IMR-90 (cell line): ENCODE measurements around the gene TBC1D8. TPM values are rescaled to one million over a fixed set of nuclear protein-coding genes. Genes with fewer than 3 reads are reported as not detected.

Experiments used
- ATAC-seq: fragments of 200-7000 bp; cut with Tn5 transposase; 2 replicates; pipeline ENCODE4 v1.9.1; 2020; ENCODE audit warnings: low read depth, mild to moderate bottlenecking, moderate library complexity
- BruUV-seq: library from RNA; stranded (reverse); fragments of 400-500 nt; replicated peaks from 2 replicates; lab custom pipeline; 2021; lab: Mats Ljungman, UMichigan
- CTCF ChIA-PET: fragments of 300-600 bp; formaldehyde crosslinking; extraction: SDS; loops from one replicate; lab custom pipeline; 2021; ENCODE audit warnings: antibody characterized with exemption; lab: Yijun Ruan, JAX
- POLR2A ChIA-PET: fragments of 300-600 bp; sonication (Branson Sonifier 250); formaldehyde crosslinking; loops from one replicate; lab custom pipeline; 2022; ENCODE audit warnings: antibody characterized with exemption; ENCODE audit not compliant: unreplicated experiment; lab: Charles Lee
- DNase-seq: peaks from one replicate; pipeline ENCODE4 v3.0.0; 2013
- H2AFZ ChIP-seq: replicated peaks from 2 replicates; pipeline ENCODE3; 2013; ENCODE audit warnings: low read length, mild to moderate bottlenecking; ENCODE audit not compliant: poor library complexity
- H2AK5ac ChIP-seq: 2 replicates; pipeline ENCODE4 v1.6.1; 2013; ENCODE audit warnings: low read depth, low read length, inconsistent platforms
- H2AK9ac ChIP-seq: replicated peaks from 2 replicates; pipeline ENCODE3; 2013; ENCODE audit warnings: mild to moderate bottlenecking, low read depth, low read length, moderate library complexity; ENCODE audit not compliant: poor library complexity
- H2BK120ac ChIP-seq: 2 replicates; pipeline ENCODE4 v1.6.1; 2013; ENCODE audit warnings: low read depth, low read length, inconsistent platforms
- H2BK15ac ChIP-seq: 3 replicates; pipeline ENCODE4 v1.6.1; 2013; ENCODE audit warnings: low read depth, low read length, inconsistent platforms
- H2BK20ac ChIP-seq: 2 replicates; pipeline ENCODE4 v1.6.1; 2013; ENCODE audit warnings: low read depth, mild to moderate bottlenecking, inconsistent platforms, low read length, moderate library complexity
- H2BK5ac ChIP-seq: 2 replicates; pipeline ENCODE4 v1.6.1; 2013; ENCODE audit warnings: mild to moderate bottlenecking, low read depth, low read length, inconsistent platforms; ENCODE audit not compliant: poor library complexity, severe bottlenecking
- H3K14ac ChIP-seq: replicated peaks from 2 replicates; pipeline ENCODE4 v1.6.1; 2013; ENCODE audit warnings: low read depth, low read length, inconsistent platforms
- H3K18ac ChIP-seq: 2 replicates; pipeline ENCODE4 v1.6.1; 2013; ENCODE audit warnings: low read depth, low read length, control low read depth
- H3K23ac ChIP-seq: 2 replicates; pipeline ENCODE4 v1.6.1; 2013; ENCODE audit warnings: low read depth, low read length, inconsistent platforms
- H3K27ac ChIP-seq: 2 replicates; pipeline ENCODE4 v1.5.1; 2013; ENCODE audit warnings: mild to moderate bottlenecking, control low read depth, low read length; ENCODE audit not compliant: insufficient read depth
- H3K27me3 ChIP-seq: 2 replicates; pipeline ENCODE4 v1.6.1; 2013; ENCODE audit warnings: low read length; ENCODE audit not compliant: control insufficient read depth, insufficient read depth
- H3K36me3 ChIP-seq: 2 replicates; pipeline ENCODE4 v1.6.1; 2013; ENCODE audit warnings: low read length, mixed read lengths; ENCODE audit not compliant: control insufficient read depth, insufficient read depth
- H3K4ac ChIP-seq: 2 replicates; pipeline ENCODE4 v1.6.1; 2013; ENCODE audit warnings: low read depth, low read length, inconsistent platforms
- H3K4me1 ChIP-seq: 2 replicates; pipeline ENCODE4 v1.6.1; 2013; ENCODE audit warnings: low read length, mixed read lengths; ENCODE audit not compliant: control insufficient read depth, insufficient read depth
- H3K4me2 ChIP-seq: 2 replicates; pipeline ENCODE4 v1.6.1; 2013; ENCODE audit warnings: low read depth, mild to moderate bottlenecking, control low read depth, low read length, moderate library complexity
- H3K4me3 ChIP-seq: 2 replicates; pipeline ENCODE4 v1.5.1; 2013; ENCODE audit warnings: low read depth, mild to moderate bottlenecking, control low read depth, low read length, moderate library complexity; ENCODE audit not compliant: insufficient read depth
- H3K56ac ChIP-seq: 2 replicates; pipeline ENCODE4 v1.6.1; 2013; ENCODE audit warnings: low read length, inconsistent platforms; ENCODE audit not compliant: insufficient read depth; ENCODE audit errors: extremely low read depth
- H3K79me1 ChIP-seq, 2 experiments: 2 replicates each; pipeline ENCODE4 v1.6.1; 2013; ENCODE audit warnings: low read length in 2 of 2, inconsistent platforms in 1 of 2, low read depth in 1 of 2
- H3K9ac ChIP-seq: 2 replicates; pipeline ENCODE4 v1.6.1; 2013; ENCODE audit warnings: low read depth, low read length, control low read depth
- H3K9me1 ChIP-seq: 2 replicates; pipeline ENCODE4 v1.6.1; 2013; ENCODE audit warnings: low read length, inconsistent platforms; ENCODE audit not compliant: insufficient read depth
- H3K9me3 ChIP-seq: 2 replicates; pipeline ENCODE4 v1.6.1; 2013; ENCODE audit warnings: low read length; ENCODE audit not compliant: control insufficient read depth, insufficient read depth
- H4K20me1 ChIP-seq: 2 replicates; pipeline ENCODE4 v1.6.1; 2013; ENCODE audit warnings: low read length, inconsistent platforms; ENCODE audit not compliant: insufficient read depth
- H4K5ac ChIP-seq: 2 replicates; pipeline ENCODE4 v1.6.1; 2013; ENCODE audit warnings: mild to moderate bottlenecking, low read depth, low read length, control low read depth
- H4K8ac ChIP-seq, 2 experiments: 2 replicates each; pipeline ENCODE4 v1.6.1; 2013; ENCODE audit warnings: low read depth in 2 of 2, low read length in 2 of 2, control low read depth in 1 of 2, inconsistent platforms in 1 of 2
- H4K91ac ChIP-seq: 2 replicates; pipeline ENCODE4 v1.6.1; 2013; ENCODE audit warnings: low read depth, low read length, inconsistent platforms; ENCODE audit not compliant: insufficient read depth
- CEBPB ChIP-seq: IDR thresholded peaks from 2 replicates; pipeline ENCODE4 v1.6.1; 2012; ENCODE audit warnings: low read depth, low read length, improper control_type of control experiment
- CHD1 ChIP-seq: IDR thresholded peaks from 2 replicates; pipeline ENCODE4 v1.6.1; 2012; ENCODE audit warnings: low read depth, low read length, improper control_type of control experiment
- ELK1 ChIP-seq: fragments of 150-350 bp; IDR thresholded peaks from 2 replicates; pipeline ENCODE4 v1.6.1; 2016; ENCODE audit warnings: low read depth, mild to moderate bottlenecking, low read length, moderate library complexity, borderline replicate concordance
- FOS ChIP-seq: fragments of 150-350 bp; IDR thresholded peaks from 2 replicates; pipeline ENCODE4 v1.6.1; 2016; ENCODE audit warnings: low read depth, low read length
- MAZ ChIP-seq: IDR thresholded peaks from 2 replicates; pipeline ENCODE4 v1.6.1; 2012; ENCODE audit warnings: low read depth, mild to moderate bottlenecking, low read length, improper control_type of control experiment, moderate library complexity, borderline replicate concordance
- MXI1 ChIP-seq: IDR thresholded peaks from 2 replicates; pipeline ENCODE4 v1.6.1; 2012; ENCODE audit warnings: low read depth, mild to moderate bottlenecking, low read length, moderate library complexity, borderline replicate concordance
- NFE2L2 ChIP-seq: fragments of 150-350 bp; IDR thresholded peaks from 2 replicates; pipeline ENCODE4 v1.6.1; 2016; ENCODE audit warnings: low read depth, mild to moderate bottlenecking, low read length
- RAD21 ChIP-seq: IDR thresholded peaks from 2 replicates; pipeline ENCODE4 v1.6.1; 2012; ENCODE audit warnings: low read length, improper control_type of control experiment
- RFX5 ChIP-seq: IDR thresholded peaks from 2 replicates; pipeline ENCODE4 v1.8.0; 2012; ENCODE audit warnings: low read depth, mild to moderate bottlenecking, low read length, moderate library complexity
- WGBS, 2 experiments: methylation state at CpG; one replicate each; pipeline versions ENCODE4 v1.1.5 to v1.1.7; 2013; ENCODE audit warnings: missing lambda C conversion rate in 2 of 2; ENCODE audit not compliant: insufficient read length in 1 of 2; ENCODE audit errors: extremely low coverage in 2 of 2; 5-methylcytosine and 5-hydroxymethylcytosine counted together
- dilution Hi-C: fragments of 300-500 bp; cut with HindIII; formaldehyde crosslinking; loops from one replicate; pipeline ENCODE4 v1.14.3; 2018; ENCODE audit warnings: low sequenced_read_pairs; ENCODE audit not compliant: unreplicated experiment
- in situ Hi-C: fragments of 300-500 bp; cut with MboI; formaldehyde crosslinking; loops from 3 replicates; pipeline ENCODE4 v1.14.3; 2019; ENCODE audit warnings: low sequenced_read_pairs, inconsistent platforms, mixed read lengths
- intact Hi-C: fragments of 100-400 bp; cut with micrococcal nuclease; formaldehyde crosslinking; loops from 2 replicates; pipeline ENCODE4 v1.10.0; 2022
- polyA plus RNA-seq, 3 experiments: library from polyadenylated mRNA; depleted of rRNA; stranded (reverse); fragments of >200 nt; gene quantifications; 2 replicates each; pipeline ENCODE4 v1.2.3, GENCODE V29; 2012; ENCODE audit warnings: low replicate concordance in 1 of 3
- total RNA-seq: library from RNA; depleted of rRNA; stranded (reverse); fragments of >200 nt; gene quantifications from 2 replicates; pipeline ENCODE4 v1.2.3, GENCODE V29; 2012

The TBC1D8 gene
- total and polyA plus RNA-seq, 2 of the 4 experiments (the other 2 are of a cell fraction), result 1.3 to 1.5 TPM

- ChIA-PET CTCF (no interaction called here), POLR2A (no interaction called here)
- no peak overlapping the region for H2AK9ac ChIP-seq
- H2BK15ac ChIP-seq, result no peak overlapping the region
- no CpG with 5 or more reads among the region's 2 CpGs for WGBS, 2 experiments
- H4K91ac ChIP-seq, result no peak overlapping the region
- peaks cover 9% of the 10 kb centered on the region for H3K4me1 ChIP-seq
- no peaks in the 10 kb centered on the region for H3K27me3 ChIP-seq
- no peak overlapping the region for H3K4me3 ChIP-seq
- no peak overlapping the region for H3K4ac ChIP-seq
- no peak for DNase-seq
- H3K9ac ChIP-seq, result no peak overlapping the region
- no peak overlapping the region for H2BK120ac ChIP-seq
- H3K36me3 ChIP-seq, result peaks cover 22% of the 10 kb centered on the region
- no peak overlapping the region for H3K18ac ChIP-seq
- dilution Hi-C loops (no loop called here), intact Hi-C loops (loop anchor here (5.0 kb wide), 1 partner anchor 268 kb away; no protein-coding TSS in a partner anchor), in situ Hi-C loops (no loop called here)
- no peak overlapping the region for H3K27ac ChIP-seq
- no peak overlapping the region for H3K4me2 ChIP-seq
- no peak overlapping the region for H3K56ac ChIP-seq
- TF ChIP-seq CEBPB, result no peak
- no peak for TF ChIP-seq MXI1
- no peak for TF ChIP-seq ELK1
- TF ChIP-seq RFX5, result no peak
- no peak for TF ChIP-seq MAZ
- no peak for TF ChIP-seq RAD21
- TF ChIP-seq FOS, result no peak
- no peak for TF ChIP-seq CHD1
- no peak for TF ChIP-seq NFE2L2
- H2AK5ac ChIP-seq, result no peak overlapping the region
- BruUV-seq, result no TSS peak
- H4K20me1 ChIP-seq, result peaks cover 28% of the 10 kb centered on the region
- H2BK5ac ChIP-seq, result no peak overlapping the region
- peaks cover 16 to 24% of the 10 kb centered on the region in 2 experiments for H3K79me1 ChIP-seq
- H3K9me3 ChIP-seq, result no peaks in the 10 kb centered on the region
- H4K5ac ChIP-seq, result no peak overlapping the region
- no peak overlapping the region for H2AFZ ChIP-seq
- no peak overlapping the region for H2BK20ac ChIP-seq
- H3K14ac ChIP-seq, result no peak overlapping the region
- no peak for ATAC-seq
- peaks cover 23% of the 10 kb centered on the region for H3K9me1 ChIP-seq
- H4K8ac ChIP-seq, result no peak overlapping the region
- H3K23ac ChIP-seq, result no peak overlapping the region
These were observed 151.2 kb downstream of the TBC1D8 start for GRCh38 chr2:100999995-101000394.
